Pancreas (tissue), 10 donors: Measurements from ENCODE around the gene SLIT1. TPM values are rescaled to one million over a fixed set of nuclear protein-coding genes. Genes with fewer than 3 reads are reported as not detected.

Source experiments
- ATAC-seq, 4 donors: fragments of 200-7000 bp; cut with Tn5 transposase; one replicate each; pipeline versions ENCODE4 v1.8.0 to v1.9.1; 2020; ENCODE audit warnings: mild to moderate bottlenecking in 4 of 4, moderate library complexity in 4 of 4
- DNase-seq, 6 donors: peaks; one replicate each; pipeline ENCODE4 v3.0.0-alpha.2; 2020
- FAIRE-seq: peaks from 2 replicates; lab custom pipeline; 2012; peaks lifted over from hg19 to GRCh38; lab: Jason Lieb, UNC
- H3K27ac ChIP-seq, 4 donors: fragments of 200-600 bp; sonication (generic); 1 replicate in 3 of 4; 2 replicates in 1 of 4; pipeline versions ENCODE4 v1.5.0 to v1.8.0; 2020
- H3K27me3 ChIP-seq, 4 donors: fragments of 200-600 bp; one replicate each; pipeline ENCODE4 v1.8.0; 2021
- H3K36me3 ChIP-seq, 3 donors: fragments of 200-600 bp; sonication (generic) in 1 of 3; one replicate each; pipeline versions ENCODE4 v1.5.0 to v1.8.0; 2020 to 2021
- H3K4me1 ChIP-seq, 3 donors: fragments of 200-600 bp; one replicate each; pipeline ENCODE4 v1.8.0; 2021
- H3K4me3 ChIP-seq, 4 donors: fragments of 200-600 bp; sonication (generic) in 2 of 4; one replicate each; pipeline versions ENCODE4 v1.5.0 to v1.8.0; 2020 to 2021
- H3K9me3 ChIP-seq, 4 donors: fragments of 200-600 bp; one replicate each; pipeline ENCODE4 v1.8.0; 2021
- CTCF ChIP-seq, 4 donors: fragments of 200-600 bp; sonication (generic) in 3 of 4; IDR thresholded peaks; one replicate each; pipeline versions ENCODE4 v1.5.0 to v1.8.0; 2021; ENCODE audit warnings: antibody characterized with exemption in 4 of 4
- WGBS, 2 donors: extraction: QIAGEN DNeasy Blood & Tissue Kit; methylation state at CpG; one replicate each; pipeline ENCODE4 v1.1.7; 2013; 5-methylcytosine and 5-hydroxymethylcytosine counted together
- intact Hi-C, 3 donors: fragments of 100-400 bp; cut with DNase I; formaldehyde crosslinking; loops; one replicate each; pipeline versions ENCODE4 v1.11.1 to v1.14.2; 2022
- polyA plus RNA-seq, 2 donors: library from polyadenylated mRNA; stranded (reverse); fragments of 200-250 nt; gene quantifications; one replicate each; pipeline ENCODE4 v1.2.3, GENCODE V29; 2013
- total RNA-seq, 6 donors: library from RNA; stranded (reverse); fragmentation: NEBNext Ultra II Directional in 4 of 6; extraction: Animal tissue kit (Norgen Biotek cat#: 25700) in 4 of 6; gene quantifications; one replicate each; pipeline versions ENCODE4 v1.2.1 to v1.2.4, GENCODE V29; 2021 to 2023
- donor health status: healthy with polysubstance abuse.
- donor health status: DM: no; HTN: no; CAD: no; lungs with moderate emphysema.
- donor health status: DM: no; HTN: no; CAD: no.
- donor health status: control.
- donor health status: control.
- donor health status: Bipolar disorder and iron deficiency.
- donor health status: DM: yes; HTN: yes; CAD: no.
- donor health status: DM: no; HTN: no; CAD: no.
- donor health status: DM: no; HTN: no; CAD: no.
- donor health status: DM: yes; HTN: yes; CAD: no.

SLIT1 gene
- total and polyA plus RNA-seq, 8 donors: 0.23 to 2.8 (median 0.89) TPM

GRCh38 chr10:97075961-97076525 is 109.7 kb downstream of the SLIT1 start:
- peaks cover 0 to 4% (median 0%) of the 10 kb centered on the region in 4 donors for H3K27me3 ChIP-seq

GRCh38 chr10:97075421-97075820 is 110.3 kb downstream of the SLIT1 start:
- no peaks in the 10 kb centered on the region for H3K4me1 ChIP-seq
- 39 to 42% methylated on average over 7 of the region's 7 CpGs for WGBS, 2 donors
- no peak overlapping the region for H3K27ac ChIP-seq
- no peak for TF ChIP-seq CTCF (IDR thresholded peaks at IDR 0.05)
- no peak overlapping the region for H3K4me3 ChIP-seq
- no peaks in the 10 kb centered on the region for H3K36me3 ChIP-seq
- peaks cover 0 to 4% (median 0%) of the 10 kb centered on the region in 4 donors for H3K27me3 ChIP-seq
- ATAC-seq: no peak
- FAIRE-seq: no peak
- H3K9me3 ChIP-seq: no peaks in the 10 kb centered on the region
- intact Hi-C loops: loop anchor here in 2 of 3 donors (10.0 kb wide), 2 partner anchors 159 to 289 kb away; no protein-coding TSS in a partner anchor
- peak in 1 of 6 donors; percentile 28 for DNase-seq

More at GRCh38 chr10:97075961-97076525, 109.7 kb downstream of the SLIT1 start:
- H3K4me3 ChIP-seq: no peak overlapping the region
- ATAC-seq: no peak
- DNase-seq: peak in 1 of 6 donors; percentile 42
- no peak for TF ChIP-seq CTCF (IDR thresholded peaks at IDR 0.05)
- H3K9me3 ChIP-seq: no peaks in the 10 kb centered on the region
- intact Hi-C loops: loop anchor here in 2 of 3 donors (10.0 kb wide), 2 partner anchors 159 to 289 kb away; no protein-coding TSS in a partner anchor
- FAIRE-seq: no peak
- no peak overlapping the region for H3K27ac ChIP-seq
- 67 to 75% methylated on average over 7 of the region's 7 CpGs for whole genome bisulfite sequencing, 2 donors
- no peaks in the 10 kb centered on the region for H3K36me3 ChIP-seq
- H3K4me1 ChIP-seq: no peaks in the 10 kb centered on the region

- H3K27me3 ChIP-seq: peaks cover 0 to 4% (median 0%) of the 10 kb centered on the region in 4 donors
- H3K4me1 ChIP-seq: no peaks in the 10 kb centered on the region
- WGBS, 2 donors: 71 to 72% methylated on average over 15 of the region's 15 CpGs
- intact Hi-C loops: loop anchor here in 2 of 3 donors (5.0 to 10.0 kb wide), 3 partner anchors 143 to 290 kb away; no protein-coding TSS in a partner anchor
- no peak for FAIRE-seq
- peak in 1 of 6 donors; percentile 48 for DNase-seq
- no peaks in the 10 kb centered on the region for H3K9me3 ChIP-seq
- no peak overlapping the region for H3K27ac ChIP-seq
- no peak for ATAC-seq
- no peak overlapping the region for H3K4me3 ChIP-seq
- H3K36me3 ChIP-seq: no peaks in the 10 kb centered on the region
- TF ChIP-seq CTCF (IDR thresholded peaks at IDR 0.05): no peak
Measured at GRCh38 chr10:97074256-97075145, 111.3 kb downstream of the SLIT1 start.

GRCh38 chr10:97072851-97073665 is 112.7 kb downstream of the SLIT1 start:
- DNase-seq (peak; percentile 60 to 95 (median 82)), FAIRE-seq (peak; percentile 5), ATAC-seq (peak; percentile 89 to 97 (median 94))
- 33 to 34% methylated on average over 21 of the region's 21 CpGs for WGBS, 2 donors
- Histone ChIP-seq H3K27ac (no peak overlapping the region), H3K4me3 (no peak overlapping the region), H3K27me3 (peaks cover 0 to 4% (median 0%) of the 10 kb centered on the region in 4 donors), H3K36me3 (no peaks in the 10 kb centered on the region), H3K4me1 (no peaks in the 10 kb centered on the region), H3K9me3 (no peaks in the 10 kb centered on the region)
- intact Hi-C loops: loop anchor here (2.0 to 10.0 kb wide), 4 partner anchors 136 to 292 kb away; no protein-coding TSS in a partner anchor
- TF ChIP-seq CTCF (IDR thresholded peaks at IDR 0.05): peak; percentile 81 to 89 (median 86)
